OCI-LY7 (cell line): ENCODE measurements around the gene CYP2C18.

Experiments used
- CTCF ChIP-seq: fragments of 200-600 bp; sonication (generic); conservative IDR thresholded peaks from 2 replicates; pipeline ENCODE4 v1.5.1; 2014; ENCODE audit warnings: mild to moderate bottlenecking, antibody characterized with exemption, low read length, moderate library complexity, mixed read lengths
- EZH2phosphoT487 ChIP-seq: fragments of 200-600 bp; sonication (generic); IDR thresholded peaks from 2 replicates; pipeline ENCODE4 v1.6.1; 2018; ENCODE audit warnings: low read depth, borderline replicate concordance, mild to moderate bottlenecking, mixed run types, antibody characterized with exemption, low read length, moderate library complexity, mixed read lengths

GRCh38 chr10:94645285-94645684 is 38.2 kb upstream of the CYP2C18 start:
- TF ChIP-seq CTCF, result no peak
- no peak for TF ChIP-seq EZH2phosphoT487
